ENCODE results near the gene DEFB128. TPM values are rescaled to one million over a fixed set of nuclear protein-coding genes. Genes with fewer than 3 reads are reported as not detected.
A peak's percentile ranks its signal among the peaks of the same experiment; 100 is the strongest.

DEFB128 gene
- total and polyA plus RNA-seq, 9 of the 15 experiments (the other 6 are each of a cell fraction or from before 2014, with no cell fraction given): not detected

DNA sequence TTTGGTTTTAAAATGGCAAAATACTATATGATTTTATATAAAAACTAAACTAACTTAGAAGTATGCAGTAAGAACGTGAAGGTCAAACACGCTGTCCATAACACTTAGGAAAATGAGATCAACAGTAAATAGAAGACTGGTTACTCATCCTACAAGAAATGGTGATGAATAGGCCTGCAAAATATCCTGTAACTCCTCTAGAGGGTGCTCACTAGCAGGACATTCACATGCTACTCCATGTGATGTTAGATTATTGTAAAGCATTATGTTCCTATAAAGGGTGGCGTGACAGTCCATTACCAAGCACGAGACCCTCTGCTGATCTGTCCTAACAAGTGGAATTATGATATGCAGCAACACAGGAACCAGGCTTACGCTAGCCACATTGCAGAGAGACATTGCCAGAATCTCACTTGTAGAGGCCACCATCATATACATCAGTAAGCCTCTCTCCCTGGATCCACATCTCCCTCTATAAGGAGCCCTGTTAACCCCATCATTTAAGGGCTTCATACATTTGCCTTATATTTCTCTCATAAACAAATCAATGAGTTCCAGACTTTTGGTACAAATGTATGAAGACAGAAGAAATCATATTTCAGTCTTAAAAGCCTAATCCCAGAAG, 19.5 kb upstream of the DEFB128 start:
- Histone ChIP-seq H3K4me3 (no peak overlapping the region), H3K9me1 (ENCODE audit: control insufficient read depth, insufficient read depth, low read length) (no peaks in the 10 kb centered on the region), H3K9ac (ENCODE audit: insufficient read depth in 1 of 2, low read depth in 2 of 2, low read length in 2 of 2) (no peak overlapping the region), H2AFZ (ENCODE audit: low read depth, low read length) (no peak overlapping the region), H3K9me3 (replicated peaks; ENCODE audit: control insufficient read depth, insufficient read depth, low read depth, low read length) (no peaks in the 10 kb centered on the region), H3K36me3 (ENCODE audit: control insufficient read depth, insufficient read depth, low read length) (no peaks in the 10 kb centered on the region), H3K27ac (ENCODE audit: extremely low read depth, low read depth, low read length) (no peak overlapping the region), H3K4me1 (replicated peaks in 1 of 2; ENCODE audit: control insufficient read depth in 2 of 2, insufficient read depth in 2 of 2, low read length in 2 of 2) (peaks cover 0 to 2% of the 10 kb centered on the region in 2 experiments; a peak in 1 of 5 replicates), H4K20me1 (replicated peaks; ENCODE audit: control insufficient read depth, insufficient read depth, low read length) (no peaks in the 10 kb centered on the region), H3K79me2 (ENCODE audit: control insufficient read depth, insufficient read depth, low read length) (no peaks in the 10 kb centered on the region), H3K27me3 (ENCODE audit: control insufficient read depth in 2 of 2, insufficient read depth in 2 of 2, low read length in 2 of 2) (no peaks in the 10 kb centered on the region; a peak in 2 of 5 replicates), H3K4me2 (ENCODE audit: insufficient read depth, low read length) (no peak overlapping the region)
- WGBS (ENCODE audit: insufficient coverage, low coverage, missing lambda C conversion rate): 5% methylated on average over 5 of the region's 5 CpGs
- ATAC-seq: peak; percentile 92
- ChIA-PET POLR2A (no interaction called here), CTCF (ENCODE audit: low intra/inter-chr PET ratio) (interaction anchor here (0.7 to 1.0 kb wide), 2 partner anchors 58 kb away, joined by 3 to 4 read pairs; no protein-coding TSS in a partner anchor)
- BruUV-seq (replicated peaks): no TSS peak
- DNase-seq (ENCODE audit: extremely low read depth in 1 of 4, low spot score in 3 of 4): peak; percentile 6 to 53 (median 20)
- intact Hi-C loops (cut with micrococcal nuclease) (loop anchor here (1.0 to 5.0 kb wide), 2 partner anchors 58 to 121 kb away; no protein-coding TSS in a partner anchor), in situ Hi-C loops (cut with MboI) (no loop called here)
- peak; percentile 66 for FAIRE-seq
- no peak for TF ChIP-seq MAZ (CRISPR knock-in tag; conservative IDR thresholded peaks at IDR 0.05 in 1 of 2, IDR thresholded peaks at IDR 0.05 in 1 of 2)
- TF ChIP-seq, protein P1, sequence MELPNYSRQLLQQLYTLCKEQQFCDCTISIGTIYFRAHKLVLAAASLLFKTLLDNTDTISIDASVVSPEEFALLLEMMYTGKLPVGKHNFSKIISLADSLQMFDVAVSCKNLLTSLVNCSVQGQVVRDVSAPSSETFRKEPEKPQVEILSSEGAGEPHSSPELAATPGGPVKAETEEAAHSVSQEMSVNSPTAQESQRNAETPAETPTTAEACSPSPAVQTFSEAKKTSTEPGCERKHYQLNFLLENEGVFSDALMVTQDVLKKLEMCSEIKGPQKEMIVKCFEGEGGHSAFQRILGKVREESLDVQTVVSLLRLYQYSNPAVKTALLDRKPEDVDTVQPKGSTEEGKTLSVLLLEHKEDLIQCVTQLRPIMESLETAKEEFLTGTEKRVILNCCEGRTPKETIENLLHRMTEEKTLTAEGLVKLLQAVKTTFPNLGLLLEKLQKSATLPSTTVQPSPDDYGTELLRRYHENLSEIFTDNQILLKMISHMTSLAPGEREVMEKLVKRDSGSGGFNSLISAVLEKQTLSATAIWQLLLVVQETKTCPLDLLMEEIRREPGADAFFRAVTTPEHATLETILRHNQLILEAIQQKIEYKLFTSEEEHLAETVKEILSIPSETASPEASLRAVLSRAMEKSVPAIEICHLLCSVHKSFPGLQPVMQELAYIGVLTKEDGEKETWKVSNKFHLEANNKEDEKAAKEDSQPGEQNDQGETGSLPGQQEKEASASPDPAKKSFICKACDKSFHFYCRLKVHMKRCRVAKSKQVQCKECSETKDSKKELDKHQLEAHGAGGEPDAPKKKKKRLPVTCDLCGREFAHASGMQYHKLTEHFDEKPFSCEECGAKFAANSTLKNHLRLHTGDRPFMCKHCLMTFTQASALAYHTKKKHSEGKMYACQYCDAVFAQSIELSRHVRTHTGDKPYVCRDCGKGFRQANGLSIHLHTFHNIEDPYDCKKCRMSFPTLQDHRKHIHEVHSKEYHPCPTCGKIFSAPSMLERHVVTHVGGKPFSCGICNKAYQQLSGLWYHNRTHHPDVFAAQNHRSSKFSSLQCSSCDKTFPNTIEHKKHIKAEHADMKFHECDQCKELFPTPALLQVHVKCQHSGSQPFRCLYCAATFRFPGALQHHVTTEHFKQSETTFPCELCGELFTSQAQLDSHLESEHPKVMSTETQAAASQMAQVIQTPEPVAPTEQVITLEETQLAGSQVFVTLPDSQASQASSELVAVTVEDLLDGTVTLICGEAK (IDR thresholded peaks at IDR 0.05): no peak
- TF ChIP-seq, protein P1 (CRISPR knock-in tag; IDR thresholded peaks at IDR 0.05): no peak
- TF ChIP-seq, protein P2, sequence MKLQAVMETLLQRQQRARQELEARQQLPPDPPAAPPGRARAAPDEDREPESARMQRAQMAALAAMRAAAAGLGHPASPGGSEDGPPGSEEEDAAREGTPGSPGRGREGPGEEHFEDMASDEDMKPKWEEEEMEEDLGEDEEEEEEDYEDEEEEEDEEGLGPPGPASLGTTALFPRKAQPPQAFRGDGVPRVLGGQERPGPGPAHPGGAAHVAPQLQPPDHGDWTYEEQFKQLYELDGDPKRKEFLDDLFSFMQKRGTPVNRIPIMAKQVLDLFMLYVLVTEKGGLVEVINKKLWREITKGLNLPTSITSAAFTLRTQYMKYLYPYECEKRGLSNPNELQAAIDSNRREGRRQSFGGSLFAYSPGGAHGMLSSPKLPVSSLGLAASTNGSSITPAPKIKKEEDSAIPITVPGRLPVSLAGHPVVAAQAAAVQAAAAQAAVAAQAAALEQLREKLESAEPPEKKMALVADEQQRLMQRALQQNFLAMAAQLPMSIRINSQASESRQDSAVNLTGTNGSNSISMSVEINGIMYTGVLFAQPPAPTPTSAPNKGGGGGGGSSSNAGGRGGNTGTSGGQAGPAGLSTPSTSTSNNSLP (IDR thresholded peaks at IDR 0.05; ENCODE audit: borderline replicate concordance, low read depth, low read length): 0 out of 2 replicates have a peak, but pooled peaks have one; percentile 28
- TF ChIP-seq, protein P3, sequence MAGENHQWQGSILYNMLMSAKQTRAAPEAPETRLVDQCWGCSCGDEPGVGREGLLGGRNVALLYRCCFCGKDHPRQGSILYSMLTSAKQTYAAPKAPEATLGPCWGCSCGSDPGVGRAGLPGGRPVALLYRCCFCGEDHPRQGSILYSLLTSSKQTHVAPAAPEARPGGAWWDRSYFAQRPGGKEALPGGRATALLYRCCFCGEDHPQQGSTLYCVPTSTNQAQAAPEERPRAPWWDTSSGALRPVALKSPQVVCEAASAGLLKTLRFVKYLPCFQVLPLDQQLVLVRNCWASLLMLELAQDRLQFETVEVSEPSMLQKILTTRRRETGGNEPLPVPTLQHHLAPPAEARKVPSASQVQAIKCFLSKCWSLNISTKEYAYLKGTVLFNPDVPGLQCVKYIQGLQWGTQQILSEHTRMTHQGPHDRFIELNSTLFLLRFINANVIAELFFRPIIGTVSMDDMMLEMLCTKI (IDR thresholded peaks at IDR 0.05; ENCODE audit: partially characterized antibody): no peak

All from K562 (cell line).